ENCODE measurements around the gene GRIN1.

DNA sequence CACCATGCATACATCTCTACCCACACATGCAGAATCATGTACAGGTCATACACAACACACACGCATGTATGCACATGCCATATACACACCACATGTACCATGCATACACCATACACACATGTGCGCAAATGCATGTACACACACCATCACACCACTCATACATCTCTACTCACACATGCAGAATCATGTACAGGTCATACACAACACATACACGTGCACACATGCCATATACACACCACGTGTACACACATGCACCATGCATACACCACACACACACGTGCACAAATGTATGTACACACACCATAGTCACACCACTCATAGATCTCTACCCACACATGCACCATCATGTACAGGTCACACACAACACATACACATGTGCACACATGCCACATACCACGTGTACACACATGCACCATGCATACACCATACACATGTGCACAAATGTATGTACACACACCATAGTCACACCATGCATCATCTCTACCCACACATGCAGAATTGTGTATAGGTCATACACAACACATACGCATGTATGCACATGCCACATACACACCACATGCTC, 14.0 kb downstream of the GRIN1 start:
- TF ChIP-seq, protein P1, sequence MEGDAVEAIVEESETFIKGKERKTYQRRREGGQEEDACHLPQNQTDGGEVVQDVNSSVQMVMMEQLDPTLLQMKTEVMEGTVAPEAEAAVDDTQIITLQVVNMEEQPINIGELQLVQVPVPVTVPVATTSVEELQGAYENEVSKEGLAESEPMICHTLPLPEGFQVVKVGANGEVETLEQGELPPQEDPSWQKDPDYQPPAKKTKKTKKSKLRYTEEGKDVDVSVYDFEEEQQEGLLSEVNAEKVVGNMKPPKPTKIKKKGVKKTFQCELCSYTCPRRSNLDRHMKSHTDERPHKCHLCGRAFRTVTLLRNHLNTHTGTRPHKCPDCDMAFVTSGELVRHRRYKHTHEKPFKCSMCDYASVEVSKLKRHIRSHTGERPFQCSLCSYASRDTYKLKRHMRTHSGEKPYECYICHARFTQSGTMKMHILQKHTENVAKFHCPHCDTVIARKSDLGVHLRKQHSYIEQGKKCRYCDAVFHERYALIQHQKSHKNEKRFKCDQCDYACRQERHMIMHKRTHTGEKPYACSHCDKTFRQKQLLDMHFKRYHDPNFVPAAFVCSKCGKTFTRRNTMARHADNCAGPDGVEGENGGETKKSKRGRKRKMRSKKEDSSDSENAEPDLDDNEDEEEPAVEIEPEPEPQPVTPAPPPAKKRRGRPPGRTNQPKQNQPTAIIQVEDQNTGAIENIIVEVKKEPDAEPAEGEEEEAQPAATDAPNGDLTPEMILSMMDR (IDR thresholded peaks at IDR 0.05; ENCODE audit: low read length), result no peak
- no peak for TF ChIP-seq EZH2 (IDR thresholded peaks at IDR 0.05; ENCODE audit: borderline replicate concordance, low read length)

Measured in OCI-LY1 (cell line).